ENCODE measurements around the gene LMX1B. TPM values are rescaled to one million over a fixed set of nuclear protein-coding genes. Genes with fewer than 3 reads are reported as not detected.

LMX1B gene
- total RNA-seq, 1 experiment from 2014 or later: 11.3 TPM

- TF ChIP-seq POLR2AphosphoS5 (IDR thresholded peaks at IDR 0.05; ENCODE audit: low read depth, low read length): no peak
Measured at GRCh38 chr9:126692041-126692758, 78.5 kb downstream of the LMX1B start (continued).

- Histone ChIP-seq H3K27me3 (ENCODE audit: insufficient read depth, low read length) (no peaks in the 10 kb centered on the region), H3K9me2 (ENCODE audit: insufficient read depth) (no peaks in the 10 kb centered on the region), H2AFZ (ENCODE audit: low read depth, low read length, poor library complexity, severe bottlenecking) (no peak overlapping the region), H3K4me2 (ENCODE audit: low read length) (no peak overlapping the region), H4K20me1 (ENCODE audit: insufficient read depth) (no peaks in the 10 kb centered on the region), H3K4me3 (replicated peaks in 1 of 2; ENCODE audit: low read depth in 1 of 2, low read length in 2 of 2) (no peak overlapping the region), H3K79me2 (ENCODE audit: insufficient read depth, low read length) (no peaks in the 10 kb centered on the region), H3K9ac (ENCODE audit: low read length) (no peak overlapping the region), H3K4me1 (ENCODE audit: control insufficient read depth in 1 of 2, insufficient read depth in 2 of 2, low read length in 2 of 2) (0 out of 4 replicates have a peak, but pooled peaks cover 0 to 3% of the 10 kb centered on the region in 2 experiments), H3K9me3 (ENCODE audit: control insufficient read depth in 1 of 2, insufficient read depth in 1 of 2, low read depth in 1 of 2, low read length in 2 of 2) (no peaks in the 10 kb centered on the region), H3K27ac (ENCODE audit: low read depth, low read length) (no peak overlapping the region), H3K36me3 (ENCODE audit: control insufficient read depth in 1 of 2, insufficient read depth in 2 of 2, low read length in 2 of 2) (no peaks in the 10 kb centered on the region)
- intact Hi-C loops (cut with micrococcal nuclease): no loop called here
- ChIA-PET CTCF (interaction anchor here (1.6 kb wide), 1 partner anchor 99 kb away, joined by 3 read pairs; no protein-coding TSS in a partner anchor), RAD21 (ENCODE audit: low non-redundant PET in 1 of 2, low total read pairs in 2 of 2, uncharacterized antibody in 2 of 2, unreplicated experiment in 2 of 2) (no interaction called here), POLR2A (no interaction called here)
- no TSS peak for BruUV-seq (replicated peaks)
- ATAC-seq: no peak
- no peak for TF ChIP-seq ELF1 (IDR thresholded peaks at IDR 0.05; ENCODE audit: borderline replicate concordance, low read depth)
- no peak for DNase-seq (ENCODE audit: low read depth, low spot score)
Measured at GRCh38 chr9:126692759-126693427, 79.2 kb downstream of the LMX1B start.

GRCh38 chr9:126693428-126693944 is 79.8 kb downstream of the LMX1B start:
- ChIA-PET POLR2A (no interaction called here), CTCF (interaction anchor here (1.1 to 2.4 kb wide), 3 partner anchors 9 to 100 kb away, joined by 3 to 20 read pairs (median 6); no protein-coding TSS in a partner anchor), RAD21 (ENCODE audit: low non-redundant PET in 1 of 2, low total read pairs in 2 of 2, uncharacterized antibody in 2 of 2, unreplicated experiment in 2 of 2) (no interaction called here)
- H4K20me1 ChIP-seq (ENCODE audit: insufficient read depth): no peaks in the 10 kb centered on the region
- H3K4me2 ChIP-seq (ENCODE audit: low read length): no peak overlapping the region
- 0 out of 4 replicates have a peak, but pooled peaks cover 0 to 3% of the 10 kb centered on the region in 2 experiments for H3K4me1 ChIP-seq (ENCODE audit: control insufficient read depth in 1 of 2, insufficient read depth in 2 of 2, low read length in 2 of 2)
- TF ChIP-seq TCF7L2 (IDR thresholded peaks at IDR 0.05; ENCODE audit: borderline replicate concordance, extremely low read depth, insufficient read depth, insufficient read length) (no peak), EZH2phosphoT487 (IDR thresholded peaks at IDR 0.05; ENCODE audit: borderline replicate concordance) (no peak)
- no peak for DNase-seq (ENCODE audit: low read depth, low spot score)
- no peaks in the 10 kb centered on the region for H3K27me3 ChIP-seq (ENCODE audit: insufficient read depth, low read length)
- no peaks in the 10 kb centered on the region for H3K79me2 ChIP-seq (ENCODE audit: insufficient read depth, low read length)
- ATAC-seq: no peak
- no peak overlapping the region for H3K9ac ChIP-seq (ENCODE audit: low read length)
- H3K4me3 ChIP-seq (replicated peaks in 1 of 2; ENCODE audit: low read depth in 1 of 2, low read length in 2 of 2): no peak overlapping the region
- H3K9me3 ChIP-seq (ENCODE audit: control insufficient read depth in 1 of 2, insufficient read depth in 1 of 2, low read depth in 1 of 2, low read length in 2 of 2): no peaks in the 10 kb centered on the region
- no peaks in the 10 kb centered on the region for H3K36me3 ChIP-seq (ENCODE audit: control insufficient read depth in 1 of 2, insufficient read depth in 2 of 2, low read length in 2 of 2)
- intact Hi-C loops (cut with micrococcal nuclease): no loop called here
- H3K27ac ChIP-seq (ENCODE audit: low read depth, low read length): no peak overlapping the region
- no peaks in the 10 kb centered on the region for H3K9me2 ChIP-seq (ENCODE audit: insufficient read depth)
- BruUV-seq (replicated peaks): no TSS peak
- H2AFZ ChIP-seq (ENCODE audit: low read depth, low read length, poor library complexity, severe bottlenecking): no peak overlapping the region

Measured in HCT116 (cell line).